Vagina (tissue), 2 donors: ENCODE data around the gene SDK2. TPM values are rescaled to one million over a fixed set of nuclear protein-coding genes. Genes with fewer than 3 reads are reported as not detected.
A peak's percentile ranks its signal among the peaks of the same experiment; 100 is the strongest.
"Not testable (repeated sequence)": the region's sequence is repeated elsewhere in the genome, so short reads cannot be mapped to it uniquely, and the experiment has no call there.

Experiments used
- DNase-seq, 2 donors: peaks; one replicate each; pipeline ENCODE4 v3.0.0-alpha.2; 2017; ENCODE audit errors: extremely low spot score in 2 of 2
- H3K27ac ChIP-seq: fragments of 200-600 bp; sonication (generic); one replicate; pipeline ENCODE4 v1.5.1; 2019
- H3K27me3 ChIP-seq: fragments of 200-600 bp; sonication (generic); one replicate; pipeline ENCODE4 v1.5.1; 2019
- H3K36me3 ChIP-seq, 2 donors: fragments of 200-600 bp; sonication (generic); one replicate each; pipeline ENCODE4 v1.5.1; 2017 to 2019
- H3K4me1 ChIP-seq: fragments of 200-600 bp; sonication (generic); one replicate; pipeline ENCODE4 v1.5.1; 2019
- H3K4me3 ChIP-seq, 2 donors: fragments of 200-600 bp; sonication (generic); 1 replicate in 1 of 2; 2 replicates in 1 of 2; pipeline ENCODE4 v1.5.1; 2016 to 2019
- H3K9me3 ChIP-seq: fragments of 200-600 bp; sonication (generic); one replicate; pipeline ENCODE4 v1.5.1; 2019
- POLR2A ChIP-seq, 2 donors: fragments of 450-650 bp; IDR thresholded peaks; one replicate each; pipeline ENCODE4 v1.6.1; 2017; ENCODE audit warnings: antibody characterized with exemption in 2 of 2, mild to moderate bottlenecking in 2 of 2, moderate library complexity in 2 of 2
- POLR2AphosphoS5 ChIP-seq, 2 donors: sonication (generic); formaldehyde crosslinking; IDR thresholded peaks; one replicate each; pipeline ENCODE4 v1.9.0; 2017; ENCODE audit warnings: antibody characterized with exemption in 2 of 2, mild to moderate bottlenecking in 2 of 2, low read depth in 1 of 2; ENCODE audit not compliant: insufficient read depth in 1 of 2
- intact Hi-C: fragments of 100-400 bp; cut with DNase I; formaldehyde crosslinking; loops from one replicate; pipeline ENCODE4 v1.15.1; 2023
- total RNA-seq: library from RNA; depleted of rRNA; stranded (reverse); fragments of >200 nt; gene quantifications from one replicate; pipeline ENCODE4 v1.2.3, GENCODE V29; 2016
- TF ChIP-seq, protein P1 (sequence below), 3 experiments: fragments of 450-650 bp in 2 of 3; fragments of 200-600 bp in 1 of 3; sonication (generic) in 1 of 3; IDR thresholded peaks; one replicate each; pipeline ENCODE4 v1.5.1; 2017 to 2019; ENCODE audit warnings: antibody characterized with exemption in 3 of 3, mild to moderate bottlenecking in 2 of 3, moderate library complexity in 2 of 3

SDK2 gene
- total RNA-seq, 1 donor from 2014 or later, result 1.7 TPM

DNA sequence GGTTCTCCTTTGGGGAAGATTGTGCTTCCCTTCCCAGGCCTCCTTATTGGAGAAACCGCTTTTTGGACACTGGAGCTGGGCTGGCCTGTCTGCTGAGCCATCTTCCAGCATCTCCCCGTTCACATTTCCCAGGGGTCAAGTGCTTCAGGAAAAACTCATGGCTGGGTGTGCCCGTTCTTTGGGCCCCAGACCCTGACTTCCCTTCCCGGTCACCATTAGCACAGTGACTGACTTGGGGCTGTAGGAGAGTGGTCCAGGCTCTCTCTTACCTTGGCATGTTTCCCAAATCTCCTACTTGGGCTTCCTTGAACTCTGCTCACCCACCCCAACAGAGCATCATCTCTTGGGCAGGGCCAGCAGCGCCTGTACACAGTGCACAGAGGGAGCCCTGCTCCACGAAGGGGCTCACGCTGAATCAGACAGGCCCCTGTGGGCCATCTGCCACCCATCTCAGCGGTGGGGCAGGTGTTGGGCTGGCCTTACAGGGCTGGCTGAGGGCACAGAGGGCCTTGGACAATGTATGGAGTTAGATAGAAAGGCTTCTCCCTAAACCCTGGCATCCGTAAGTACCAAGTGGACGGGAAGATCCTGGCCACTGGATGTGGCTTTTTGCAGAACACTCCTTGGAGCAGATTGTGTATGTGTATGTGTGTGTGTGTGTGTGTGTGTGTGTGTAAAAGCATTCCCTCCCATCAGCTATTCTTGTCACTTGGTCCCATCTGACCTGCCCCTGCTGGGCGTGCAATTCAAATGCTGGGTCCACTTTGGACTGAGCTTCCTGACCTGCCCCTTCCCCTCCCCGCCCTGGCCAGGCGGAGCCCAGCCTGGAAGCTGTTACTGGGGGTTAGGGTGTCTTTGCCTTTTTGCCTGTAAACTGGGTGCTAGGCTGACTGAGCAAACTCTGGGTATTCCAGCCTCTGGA, 307.6 kb downstream of the SDK2 start:
- peaks cover 63% of the 10 kb centered on the region for H3K4me1 ChIP-seq
- intact Hi-C loops, result no loop called here
- no peaks in the 10 kb centered on the region for H3K27me3 ChIP-seq
- no peak for DNase-seq
- H3K9me3 ChIP-seq, result no peaks in the 10 kb centered on the region
- H3K27ac ChIP-seq, result peak overlapping the region; percentile 95
- no peak overlapping the region for H3K4me3 ChIP-seq
- no peaks in the 10 kb centered on the region for H3K36me3 ChIP-seq
- TF ChIP-seq POLR2A (IDR thresholded peaks at IDR 0.05) (no peak), POLR2AphosphoS5 (IDR thresholded peaks at IDR 0.05; ENCODE audit: insufficient read depth in 1 of 2, low read depth in 1 of 2) (no peak)
- TF ChIP-seq, protein P1, sequence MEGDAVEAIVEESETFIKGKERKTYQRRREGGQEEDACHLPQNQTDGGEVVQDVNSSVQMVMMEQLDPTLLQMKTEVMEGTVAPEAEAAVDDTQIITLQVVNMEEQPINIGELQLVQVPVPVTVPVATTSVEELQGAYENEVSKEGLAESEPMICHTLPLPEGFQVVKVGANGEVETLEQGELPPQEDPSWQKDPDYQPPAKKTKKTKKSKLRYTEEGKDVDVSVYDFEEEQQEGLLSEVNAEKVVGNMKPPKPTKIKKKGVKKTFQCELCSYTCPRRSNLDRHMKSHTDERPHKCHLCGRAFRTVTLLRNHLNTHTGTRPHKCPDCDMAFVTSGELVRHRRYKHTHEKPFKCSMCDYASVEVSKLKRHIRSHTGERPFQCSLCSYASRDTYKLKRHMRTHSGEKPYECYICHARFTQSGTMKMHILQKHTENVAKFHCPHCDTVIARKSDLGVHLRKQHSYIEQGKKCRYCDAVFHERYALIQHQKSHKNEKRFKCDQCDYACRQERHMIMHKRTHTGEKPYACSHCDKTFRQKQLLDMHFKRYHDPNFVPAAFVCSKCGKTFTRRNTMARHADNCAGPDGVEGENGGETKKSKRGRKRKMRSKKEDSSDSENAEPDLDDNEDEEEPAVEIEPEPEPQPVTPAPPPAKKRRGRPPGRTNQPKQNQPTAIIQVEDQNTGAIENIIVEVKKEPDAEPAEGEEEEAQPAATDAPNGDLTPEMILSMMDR (IDR thresholded peaks at IDR 0.05), result no peak

DNA sequence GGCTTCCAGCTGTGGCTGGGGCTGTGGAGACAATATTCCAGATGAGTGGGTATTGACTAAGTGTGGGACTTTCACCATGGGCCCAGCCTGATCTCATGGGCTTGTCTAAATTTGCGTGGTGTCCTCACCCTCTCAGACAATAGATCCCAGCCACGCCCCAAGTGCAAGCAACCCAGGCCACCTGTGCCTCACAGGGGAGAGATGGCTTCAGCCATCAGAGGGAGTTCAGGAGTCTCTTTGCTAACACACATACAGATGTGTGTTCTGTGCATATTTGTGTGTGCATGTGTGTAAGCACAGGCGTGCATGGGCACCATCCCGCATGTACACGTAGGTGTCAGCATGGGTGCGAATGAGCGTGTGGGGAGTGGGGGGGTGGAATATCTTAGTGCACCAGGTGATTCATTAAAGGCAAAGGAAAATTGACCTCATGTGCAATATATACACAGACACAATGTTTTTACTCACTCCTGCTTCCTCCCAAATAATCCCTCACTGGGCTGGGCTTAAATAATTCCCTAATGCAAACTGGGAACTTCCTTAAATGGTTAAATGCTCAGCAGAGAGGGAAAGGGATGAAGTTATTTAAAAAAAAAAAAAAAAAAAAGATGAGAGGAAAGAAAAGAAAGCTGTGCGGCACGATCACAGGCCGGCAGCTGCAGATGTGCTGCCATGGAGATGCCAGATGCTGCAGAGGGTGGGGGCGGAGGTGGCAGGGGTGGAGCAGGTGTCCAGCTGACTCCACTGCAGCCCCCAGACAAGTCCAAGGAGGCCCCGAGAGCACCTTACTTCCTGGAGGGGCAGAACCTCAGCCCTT, 308.4 kb downstream of the SDK2 start:
- H3K36me3 ChIP-seq, result no peaks in the 10 kb centered on the region
- intact Hi-C loops, result no loop called here
- no peak for DNase-seq
- H3K4me3 ChIP-seq, result no peak overlapping the region
- no peaks in the 10 kb centered on the region for H3K27me3 ChIP-seq
- TF ChIP-seq, protein P1 (IDR thresholded peaks at IDR 0.05), result no peak
- TF ChIP-seq POLR2A (IDR thresholded peaks at IDR 0.05), result no peak
- TF ChIP-seq POLR2AphosphoS5 (IDR thresholded peaks at IDR 0.05; ENCODE audit: insufficient read depth in 1 of 2, low read depth in 1 of 2), result no peak
- peaks cover 55% of the 10 kb centered on the region for H3K4me1 ChIP-seq
- peak overlapping the region; percentile 95 for H3K27ac ChIP-seq
- H3K9me3 ChIP-seq, result no peaks in the 10 kb centered on the region

DNA sequence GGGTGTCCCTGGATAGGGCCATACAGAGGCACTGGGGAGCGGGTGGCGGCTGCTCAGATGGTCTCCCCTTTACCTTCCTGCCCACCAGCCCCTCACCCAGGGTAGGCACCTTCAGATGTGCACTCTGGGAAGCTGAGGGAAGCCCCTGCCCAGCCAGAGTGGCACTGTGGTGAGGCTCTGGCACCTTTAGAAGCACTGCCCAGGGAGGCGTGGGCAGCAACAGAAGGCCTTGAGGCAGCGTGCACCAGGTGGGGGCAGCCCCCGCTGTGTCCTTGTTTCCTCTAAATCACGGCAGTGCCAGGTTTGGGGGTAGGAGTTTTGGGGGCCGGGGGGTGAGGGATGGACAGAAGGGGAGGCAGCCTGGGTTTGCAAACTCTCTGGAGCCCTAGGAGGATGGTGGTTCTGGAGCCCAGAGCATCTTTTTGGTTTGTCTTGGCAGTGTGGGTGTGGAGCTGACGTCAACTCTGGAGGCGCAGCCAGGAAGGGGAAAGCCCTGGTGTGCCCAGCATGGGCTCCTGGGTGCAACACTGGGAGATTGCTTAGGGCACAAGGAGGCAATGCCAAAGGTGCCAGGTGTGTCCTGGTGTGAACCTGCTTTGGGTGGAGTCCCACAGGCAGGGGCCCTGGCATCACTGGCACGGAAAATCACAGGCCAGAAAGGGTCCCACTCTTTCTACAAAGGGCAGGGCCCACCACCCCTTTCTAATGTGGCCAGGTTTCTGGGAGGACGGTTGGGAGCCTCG, 309.3 kb downstream of the SDK2 start:
- intact Hi-C loops, result no loop called here

DNA sequence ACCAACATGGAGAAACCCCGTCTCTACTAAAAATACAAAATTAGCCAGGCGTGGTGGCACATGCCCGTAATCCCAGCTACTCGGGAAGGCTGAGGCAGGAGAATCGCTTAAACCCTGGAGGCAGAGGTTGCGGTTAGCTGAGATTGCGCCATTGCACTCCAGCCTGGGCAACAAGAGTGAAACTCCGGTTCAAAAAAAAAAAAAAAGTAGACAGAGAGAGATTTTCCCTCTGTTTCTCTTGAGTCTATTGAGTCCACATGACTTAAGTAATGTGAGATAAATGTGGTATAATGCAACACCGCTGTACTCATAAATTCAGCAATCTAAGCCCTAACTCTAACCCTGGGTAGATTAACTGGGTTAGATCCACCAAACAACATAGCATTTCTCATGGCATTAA, 310.8 kb downstream of the SDK2 start:
- intact Hi-C loops, H3K27me3 ChIP-seq, H3K9me3 ChIP-seq, DNase-seq, H3K36me3 ChIP-seq, H3K4me3 ChIP-seq: not testable (repeated sequence)
- peak overlapping the region; percentile 83 for H3K27ac ChIP-seq
- TF ChIP-seq POLR2AphosphoS5 (IDR thresholded peaks at IDR 0.05; ENCODE audit: insufficient read depth in 1 of 2, low read depth in 1 of 2), result peak; percentile 35 to 37
- H3K4me1 ChIP-seq, result peaks cover 40% of the 10 kb centered on the region

More for the DNA sequence above, 309.3 kb downstream of the SDK2 start:
- Histone ChIP-seq H3K36me3 (no peaks in the 10 kb centered on the region), H3K27me3 (no peaks in the 10 kb centered on the region), H3K4me3 (no peak overlapping the region), H3K9me3 (no peaks in the 10 kb centered on the region), H3K27ac (peak overlapping the region; percentile 83), H3K4me1 (peaks cover 55% of the 10 kb centered on the region)
- TF ChIP-seq, protein P1 (IDR thresholded peaks at IDR 0.05), result no peak
- no peak for TF ChIP-seq POLR2AphosphoS5 (IDR thresholded peaks at IDR 0.05; ENCODE audit: insufficient read depth in 1 of 2, low read depth in 1 of 2)
- no peak for TF ChIP-seq POLR2A (IDR thresholded peaks at IDR 0.05)
- DNase-seq, result no peak

DNA sequence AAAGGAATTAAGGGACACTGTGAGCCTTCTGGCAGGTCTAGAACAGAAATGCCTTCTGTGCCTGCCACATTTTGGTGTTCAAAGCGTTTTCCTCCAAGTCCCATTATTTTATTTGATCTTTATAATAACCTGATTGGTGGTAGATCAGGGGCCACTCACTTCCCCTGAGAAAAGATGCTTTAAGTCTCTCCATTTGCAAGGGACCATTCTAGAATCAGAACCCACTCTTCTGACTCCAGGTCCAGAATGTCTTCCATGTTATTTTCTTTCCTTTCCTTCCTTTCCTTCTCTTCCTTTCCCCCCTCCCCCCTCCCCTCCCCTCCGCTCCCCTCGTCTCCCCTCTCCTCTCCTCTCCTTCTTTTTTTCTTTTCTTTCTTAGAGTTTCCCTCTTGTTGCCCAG, 313.2 kb downstream of the SDK2 start:
- no peaks in the 10 kb centered on the region for H3K27me3 ChIP-seq
- no peak overlapping the region for H3K27ac ChIP-seq
- TF ChIP-seq, protein P1 (IDR thresholded peaks at IDR 0.05), result no peak
- TF ChIP-seq POLR2A (IDR thresholded peaks at IDR 0.05) (no peak), POLR2AphosphoS5 (IDR thresholded peaks at IDR 0.05; ENCODE audit: insufficient read depth in 1 of 2, low read depth in 1 of 2) (no peak)
- H3K9me3 ChIP-seq, result no peaks in the 10 kb centered on the region
- DNase-seq, result no peak
- intact Hi-C loops, result no loop called here
- no peaks in the 10 kb centered on the region for H3K36me3 ChIP-seq
- peaks cover 17% of the 10 kb centered on the region for H3K4me1 ChIP-seq
- no peak overlapping the region for H3K4me3 ChIP-seq
